ENCODE results near the gene PRKAB2. TPM values are rescaled to one million over a fixed set of nuclear protein-coding genes. Genes with fewer than 3 reads are reported as not detected.

The PRKAB2 gene
- 1 to 10 TPM; 4.8 to 7.0 TPM for total RNA-seq

- intact Hi-C loops (cut with DNase I, micrococcal nuclease): loop anchor here (1.0 to 5.0 kb wide), 8 partner anchors 53 to 498 kb away; partner anchors contain the start of genes CHD1L (in 2 of the 2), ACP6 (in 1 of the 2), BCL9 (in 1 of the 2) and FMO5 (in 1 of the 2)
- CTCF ChIA-PET: interaction anchor here (0.7 to 3.8 kb wide), 9 partner anchors 11 to 97 kb away, joined by 3 to 25 read pairs (median 4); partner anchors contain the start of gene CHD1L
- no peaks in the 10 kb centered on the region for H3K27me3 Mint-ChIP-seq
- POLR2A ChIA-PET: interaction anchor here (0.6 to 2.9 kb wide), 3 partner anchors 70 to 88 kb away, joined by 3 to 20 read pairs (median 13); partner anchors contain the start of gene CHD1L
- peaks cover 7% of the 10 kb centered on the region for H3K36me3 Mint-ChIP-seq (ENCODE audit: low read depth)
- H3K9me3 Mint-ChIP-seq (ENCODE audit: low read depth): peaks cover 2% of the 10 kb centered on the region
- H3K27ac Mint-ChIP-seq: peak within 1 kb of the TSS; percentile 96
- peaks cover 29% of the 10 kb centered on the region for H3K4me1 Mint-ChIP-seq
- DNase-seq (peak; percentile 94), ATAC-seq (peak; percentile 92)
- H3K4me3 Mint-ChIP-seq: peak within 1 kb of the TSS; percentile 95
Observed at GRCh38 chr1:147172168-147173016, at the start of gene PRKAB2. Gene PRKAB2, minus strand, starts transcription at chr1:147172470. Its CDS starts 326 bp downstream, at chr1:147172144.

- ATAC-seq (no peak), DNase-seq (no peak)
- Mint-ChIP-seq H3K27ac (no peak overlapping the region), H3K4me3 (no peak overlapping the region), H3K9me3 (ENCODE audit: low read depth) (no peaks in the 10 kb centered on the region), H3K4me1 (no peaks in the 10 kb centered on the region), H3K36me3 (ENCODE audit: low read depth) (no peaks in the 10 kb centered on the region), H3K27me3 (no peaks in the 10 kb centered on the region)
- intact Hi-C loops (cut with DNase I, micrococcal nuclease): no loop called here
- ChIA-PET CTCF (no interaction called here), POLR2A (no interaction called here)
Observed at GRCh38 chr1:147218606-147219005, 46.3 kb upstream of the PRKAB2 start.

- no peaks in the 10 kb centered on the region for H3K4me1 Mint-ChIP-seq
- intact Hi-C loops (cut with DNase I, micrococcal nuclease): no loop called here
- POLR2A ChIA-PET: no interaction called here
- H3K4me3 Mint-ChIP-seq: no peak overlapping the region
- H3K27ac Mint-ChIP-seq: no peak overlapping the region
- no peaks in the 10 kb centered on the region for H3K36me3 Mint-ChIP-seq (ENCODE audit: low read depth)
- CTCF ChIA-PET: no interaction called here
- H3K27me3 Mint-ChIP-seq: no peaks in the 10 kb centered on the region
- no peak for DNase-seq
- H3K9me3 Mint-ChIP-seq (ENCODE audit: low read depth): no peaks in the 10 kb centered on the region
- no peak for ATAC-seq
Observed at GRCh38 chr1:147217141-147217540, 44.9 kb upstream of the PRKAB2 start.

GRCh38 chr1:147216124-147216523 is 43.9 kb upstream of the PRKAB2 start:
- CTCF ChIA-PET: interaction anchor here (1.1 kb wide), 1 partner anchor 17 kb away, joined by 3 read pairs; no protein-coding TSS in a partner anchor
- no peaks in the 10 kb centered on the region for H3K9me3 Mint-ChIP-seq (ENCODE audit: low read depth)

GRCh38 chr1:147215540-147215916 is 43.3 kb upstream of the PRKAB2 start:
- no peak for ATAC-seq
- no peaks in the 10 kb centered on the region for H3K36me3 Mint-ChIP-seq (ENCODE audit: low read depth)
- no peaks in the 10 kb centered on the region for H3K27me3 Mint-ChIP-seq
- intact Hi-C loops (cut with DNase I, micrococcal nuclease): no loop called here
- H3K9me3 Mint-ChIP-seq (ENCODE audit: low read depth): no peaks in the 10 kb centered on the region
- CTCF ChIA-PET: interaction anchor here (1.1 kb wide), 1 partner anchor 16 kb away, joined by 3 read pairs; no protein-coding TSS in a partner anchor
- DNase-seq: no peak
- H3K27ac Mint-ChIP-seq: no peak overlapping the region
- H3K4me3 Mint-ChIP-seq: no peak overlapping the region
- POLR2A ChIA-PET: no interaction called here
- H3K4me1 Mint-ChIP-seq: no peaks in the 10 kb centered on the region

More at GRCh38 chr1:147216124-147216523, 43.9 kb upstream of the PRKAB2 start:
- Mint-ChIP-seq H3K36me3 (ENCODE audit: low read depth) (no peaks in the 10 kb centered on the region), H3K4me1 (no peaks in the 10 kb centered on the region), H3K4me3 (no peak overlapping the region), H3K27ac (no peak overlapping the region), H3K27me3 (no peaks in the 10 kb centered on the region)
- ATAC-seq (no peak), DNase-seq (no peak)
- POLR2A ChIA-PET: no interaction called here
- intact Hi-C loops (cut with DNase I, micrococcal nuclease): no loop called here

GRCh38 chr1:147214842-147215539 is 42.7 kb upstream of the PRKAB2 start:
- no peak for ATAC-seq
- Mint-ChIP-seq H3K4me1 (no peaks in the 10 kb centered on the region), H3K9me3 (ENCODE audit: low read depth) (no peaks in the 10 kb centered on the region), H3K4me3 (no peak overlapping the region), H3K36me3 (ENCODE audit: low read depth) (no peaks in the 10 kb centered on the region), H3K27me3 (no peaks in the 10 kb centered on the region), H3K27ac (no peak overlapping the region)
- DNase-seq: no peak
- ChIA-PET CTCF (interaction anchor here (0.7 kb wide), 1 partner anchor 24 kb away, joined by 3 read pairs; no protein-coding TSS in a partner anchor), POLR2A (no interaction called here)
- intact Hi-C loops (cut with DNase I, micrococcal nuclease): no loop called here

GRCh38 chr1:147214325-147214724 is 42.1 kb upstream of the PRKAB2 start:
- intact Hi-C loops (cut with DNase I, micrococcal nuclease): no loop called here
- ChIA-PET POLR2A (no interaction called here), CTCF (interaction anchor here (0.7 kb wide), 1 partner anchor 25 kb away, joined by 3 read pairs; no protein-coding TSS in a partner anchor)
- Mint-ChIP-seq H3K9me3 (ENCODE audit: low read depth) (no peaks in the 10 kb centered on the region), H3K27me3 (no peaks in the 10 kb centered on the region), H3K4me1 (no peaks in the 10 kb centered on the region), H3K36me3 (ENCODE audit: low read depth) (no peaks in the 10 kb centered on the region), H3K4me3 (no peak overlapping the region), H3K27ac (no peak overlapping the region)
- DNase-seq: no peak
- no peak for ATAC-seq

GRCh38 chr1:147213271-147213670 is 41.0 kb upstream of the PRKAB2 start:
- ChIA-PET POLR2A (no interaction called here), CTCF (no interaction called here)
- no peak for ATAC-seq

GRCh38 chr1:147211577-147211976 is 39.3 kb upstream of the PRKAB2 start:
- Mint-ChIP-seq H3K27me3 (no peaks in the 10 kb centered on the region), H3K4me3 (no peak overlapping the region), H3K4me1 (no peaks in the 10 kb centered on the region), H3K27ac (no peak overlapping the region), H3K36me3 (ENCODE audit: low read depth) (no peaks in the 10 kb centered on the region), H3K9me3 (ENCODE audit: low read depth) (no peaks in the 10 kb centered on the region)
- DNase-seq (no peak), ATAC-seq (no peak)
- intact Hi-C loops (cut with DNase I, micrococcal nuclease): no loop called here
- ChIA-PET CTCF (no interaction called here), POLR2A (no interaction called here)

More at GRCh38 chr1:147213271-147213670, 41.0 kb upstream of the PRKAB2 start:
- Mint-ChIP-seq H3K27me3 (no peaks in the 10 kb centered on the region), H3K9me3 (ENCODE audit: low read depth) (no peaks in the 10 kb centered on the region), H3K4me1 (no peaks in the 10 kb centered on the region), H3K27ac (no peak overlapping the region), H3K36me3 (ENCODE audit: low read depth) (no peaks in the 10 kb centered on the region), H3K4me3 (no peak overlapping the region)
- no peak for DNase-seq
- intact Hi-C loops (cut with DNase I, micrococcal nuclease): no loop called here

- Mint-ChIP-seq H3K9me3 (ENCODE audit: low read depth) (no peaks in the 10 kb centered on the region), H3K36me3 (ENCODE audit: low read depth) (no peaks in the 10 kb centered on the region), H3K27ac (no peak overlapping the region), H3K27me3 (no peaks in the 10 kb centered on the region), H3K4me3 (no peak overlapping the region), H3K4me1 (no peaks in the 10 kb centered on the region)
- no peak for ATAC-seq
- intact Hi-C loops (cut with DNase I, micrococcal nuclease): no loop called here
- POLR2A ChIA-PET: no interaction called here
- CTCF ChIA-PET: no interaction called here
- DNase-seq: no peak
Observed at GRCh38 chr1:147210987-147211386, 38.7 kb upstream of the PRKAB2 start.

GRCh38 chr1:147209825-147210821 is 37.9 kb upstream of the PRKAB2 start:
- no peak for DNase-seq
- H3K4me3 Mint-ChIP-seq: no peak overlapping the region

More at GRCh38 chr1:147209825-147210821, 37.9 kb upstream of the PRKAB2 start:
- ATAC-seq: no peak
- Mint-ChIP-seq H3K27me3 (no peaks in the 10 kb centered on the region), H3K9me3 (ENCODE audit: low read depth) (no peaks in the 10 kb centered on the region), H3K27ac (no peak overlapping the region), H3K36me3 (ENCODE audit: low read depth) (no peaks in the 10 kb centered on the region), H3K4me1 (no peaks in the 10 kb centered on the region)
- POLR2A ChIA-PET: no interaction called here
- intact Hi-C loops (cut with DNase I, micrococcal nuclease): no loop called here
- CTCF ChIA-PET: no interaction called here
